Testis (tissue), 2 donors: Measurements from ENCODE around the gene ADRA2C.

Experiments
- POLR2A ChIP-seq: fragments of 450-650 bp; IDR thresholded peaks from one replicate; pipeline ENCODE4 v1.6.1; 2017; ENCODE audit warnings: antibody characterized with exemption, mild to moderate bottlenecking, moderate library complexity
- TF ChIP-seq, protein P1 (sequence below), 3 experiments: fragments of 450-650 bp in 2 of 3; fragments of 200-600 bp in 1 of 3; sonication (generic) in 1 of 3; IDR thresholded peaks; one replicate each; pipeline ENCODE4 v1.5.1; 2016 to 2019; ENCODE audit warnings: antibody characterized with exemption in 3 of 3, mild to moderate bottlenecking in 2 of 3, moderate library complexity in 1 of 3

DNA sequence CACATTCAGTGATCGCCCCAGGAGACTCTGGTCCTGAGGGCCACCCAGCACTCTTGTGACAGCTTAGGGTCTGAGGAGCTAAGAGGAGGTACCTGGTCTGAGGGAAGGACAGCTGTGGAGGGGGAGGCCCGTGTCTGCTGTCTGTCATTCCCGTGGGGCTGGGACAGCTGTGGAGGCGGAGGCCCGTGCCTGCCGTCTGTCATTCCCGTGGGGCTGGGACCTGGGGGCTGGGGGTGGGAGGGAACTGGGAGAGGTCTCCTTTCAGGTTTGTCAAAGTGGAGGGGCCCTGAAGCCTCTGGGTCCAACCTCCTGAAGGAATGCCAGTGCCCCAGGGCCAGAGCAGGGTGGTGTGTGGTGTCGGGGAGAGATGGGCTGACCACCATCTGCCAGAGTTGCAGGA lies 45.0 kb upstream of the ADRA2C start:
- no peak for TF ChIP-seq POLR2A
- TF ChIP-seq, protein P1, sequence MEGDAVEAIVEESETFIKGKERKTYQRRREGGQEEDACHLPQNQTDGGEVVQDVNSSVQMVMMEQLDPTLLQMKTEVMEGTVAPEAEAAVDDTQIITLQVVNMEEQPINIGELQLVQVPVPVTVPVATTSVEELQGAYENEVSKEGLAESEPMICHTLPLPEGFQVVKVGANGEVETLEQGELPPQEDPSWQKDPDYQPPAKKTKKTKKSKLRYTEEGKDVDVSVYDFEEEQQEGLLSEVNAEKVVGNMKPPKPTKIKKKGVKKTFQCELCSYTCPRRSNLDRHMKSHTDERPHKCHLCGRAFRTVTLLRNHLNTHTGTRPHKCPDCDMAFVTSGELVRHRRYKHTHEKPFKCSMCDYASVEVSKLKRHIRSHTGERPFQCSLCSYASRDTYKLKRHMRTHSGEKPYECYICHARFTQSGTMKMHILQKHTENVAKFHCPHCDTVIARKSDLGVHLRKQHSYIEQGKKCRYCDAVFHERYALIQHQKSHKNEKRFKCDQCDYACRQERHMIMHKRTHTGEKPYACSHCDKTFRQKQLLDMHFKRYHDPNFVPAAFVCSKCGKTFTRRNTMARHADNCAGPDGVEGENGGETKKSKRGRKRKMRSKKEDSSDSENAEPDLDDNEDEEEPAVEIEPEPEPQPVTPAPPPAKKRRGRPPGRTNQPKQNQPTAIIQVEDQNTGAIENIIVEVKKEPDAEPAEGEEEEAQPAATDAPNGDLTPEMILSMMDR (IDR thresholded peaks at IDR 0.05), result no peak
